Measurements from ENCODE around the gene PPP1R14B. TPM values are rescaled to one million over a fixed set of nuclear protein-coding genes. Genes with fewer than 3 reads are reported as not detected.
A peak's percentile ranks its signal among the peaks of the same experiment; 100 is the strongest.

The PPP1R14B gene
- total and polyA plus RNA-seq, 2 of the 13 experiments (the other 11 are each of a cell fraction or from before 2014, with no cell fraction given), result 110 to 148 TPM

DNA sequence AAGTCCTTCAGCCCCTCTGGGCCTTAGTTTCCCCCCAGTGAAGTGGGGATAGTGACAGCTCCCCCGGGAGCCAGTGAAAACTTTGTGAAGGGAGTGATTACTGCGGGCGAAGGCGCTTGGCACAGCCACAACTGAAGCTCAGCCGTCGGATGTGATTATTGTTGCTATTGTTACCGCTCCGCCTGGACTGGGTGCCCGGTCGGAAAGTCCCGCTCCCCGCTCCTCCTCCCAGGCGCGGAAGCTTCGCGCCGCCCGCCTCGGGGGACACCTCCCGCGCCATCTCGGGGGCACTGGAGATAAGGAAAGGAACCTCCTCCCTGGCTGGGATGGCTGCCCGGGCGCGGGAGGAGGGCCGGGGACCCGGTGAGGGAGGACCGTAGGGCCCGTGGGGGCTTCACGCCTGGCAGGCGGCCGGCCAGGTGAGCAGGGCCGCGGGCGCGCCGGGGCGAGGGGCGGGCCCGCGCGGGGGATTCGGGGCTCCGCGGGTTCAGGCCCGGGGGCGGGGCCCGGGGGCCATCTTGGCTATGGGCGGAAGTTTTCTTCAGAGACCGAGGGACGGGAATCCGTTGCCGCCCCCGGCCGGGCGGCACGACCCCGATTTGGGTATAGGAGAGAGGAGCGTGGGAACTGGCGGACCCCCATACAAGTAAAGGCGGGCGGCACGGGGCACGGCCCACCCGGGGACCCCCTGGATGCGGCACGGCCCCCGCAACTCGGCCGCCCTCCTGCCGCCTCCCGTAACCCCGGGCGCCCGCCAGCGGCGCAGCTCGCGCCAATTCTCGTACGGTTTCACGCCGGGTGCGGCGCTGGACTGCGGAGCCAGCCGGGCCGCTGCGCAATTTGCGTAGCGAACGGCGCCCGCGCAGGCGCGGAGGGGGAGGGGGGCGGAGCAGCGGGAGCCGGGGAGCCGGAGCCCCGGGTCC is 38.5 kb upstream of the PPP1R14B start, which contains the start of gene GPR137 (continued):
- TF ChIP-seq ZNF609 (CRISPR knock-in tag; IDR thresholded peaks at IDR 0.05; ENCODE audit: borderline replicate concordance) (no peak), ZNF678 (CRISPR knock-in tag; IDR thresholded peaks at IDR 0.05) (no peak), ZNF512 (CRISPR knock-in tag; IDR thresholded peaks at IDR 0.05) (no peak), FOXK2 (IDR thresholded peaks at IDR 0.05) (no peak), CBFB (CRISPR knock-in tag; IDR thresholded peaks at IDR 0.05) (no peak), IRF9 (CRISPR knock-in tag; IDR thresholded peaks at IDR 0.05; ENCODE audit: borderline replicate concordance) (no peak), ZFP36 (IDR thresholded peaks at IDR 0.05; ENCODE audit: borderline replicate concordance, low read depth, low read length, partially characterized antibody) (no peak), STAT5B (CRISPR knock-in tag; IDR thresholded peaks at IDR 0.05) (no peak), HMGXB4 (CRISPR knock-in tag; IDR thresholded peaks at IDR 0.05; ENCODE audit: borderline replicate concordance in 1 of 2, low read depth in 1 of 2) (peak; percentile 15 to 41; a peak in 2 of 4 replicates), ZNF556 (CRISPR knock-in tag; IDR thresholded peaks at IDR 0.05; ENCODE audit: borderline replicate concordance) (no peak), HNRNPH1 (optimal IDR thresholded peaks at IDR 0.05; ENCODE audit: low read depth, low read length) (peak; percentile 100), ZNF746 (CRISPR knock-in tag; IDR thresholded peaks at IDR 0.05) (no peak), NR1H2 (CRISPR knock-in tag; IDR thresholded peaks at IDR 0.05; ENCODE audit: borderline replicate concordance, low read depth) (no peak), RBM39 (IDR thresholded peaks at IDR 0.05; ENCODE audit: low read depth, low read length, poor library complexity, severe bottlenecking) (peak; percentile 37), SMAD9 (CRISPR knock-in tag; IDR thresholded peaks at IDR 0.05) (no peak)
- TF ChIP-seq, protein P1, sequence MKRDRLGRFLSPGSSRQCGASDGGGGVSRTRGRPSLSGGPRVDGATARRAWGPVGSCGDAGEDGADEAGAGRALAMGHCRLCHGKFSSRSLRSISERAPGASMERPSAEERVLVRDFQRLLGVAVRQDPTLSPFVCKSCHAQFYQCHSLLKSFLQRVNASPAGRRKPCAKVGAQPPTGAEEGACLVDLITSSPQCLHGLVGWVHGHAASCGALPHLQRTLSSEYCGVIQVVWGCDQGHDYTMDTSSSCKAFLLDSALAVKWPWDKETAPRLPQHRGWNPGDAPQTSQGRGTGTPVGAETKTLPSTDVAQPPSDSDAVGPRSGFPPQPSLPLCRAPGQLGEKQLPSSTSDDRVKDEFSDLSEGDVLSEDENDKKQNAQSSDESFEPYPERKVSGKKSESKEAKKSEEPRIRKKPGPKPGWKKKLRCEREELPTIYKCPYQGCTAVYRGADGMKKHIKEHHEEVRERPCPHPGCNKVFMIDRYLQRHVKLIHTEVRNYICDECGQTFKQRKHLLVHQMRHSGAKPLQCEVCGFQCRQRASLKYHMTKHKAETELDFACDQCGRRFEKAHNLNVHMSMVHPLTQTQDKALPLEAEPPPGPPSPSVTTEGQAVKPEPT (CRISPR knock-in tag; IDR thresholded peaks at IDR 0.05; ENCODE audit: low read depth), result peak; percentile 55; the same call in 1 of the 2 replicates

All from HepG2 (cell line).